GM12878 (cell line): ENCODE measurements around the gene KIF26A. TPM values are rescaled to one million over a fixed set of nuclear protein-coding genes. Genes with fewer than 3 reads are reported as not detected.

Experiments used
- ATAC-seq: fragments of 200-7000 bp; cut with Tn5 transposase; 3 replicates; pipeline ENCODE4 v1.9.1; 2020; ENCODE audit warnings: mild to moderate bottlenecking, moderate library complexity
- BruUV-seq: library from RNA; stranded (reverse); fragments of 400-500 nt; replicated peaks from 2 replicates; lab custom pipeline; 2021; lab: Mats Ljungman, UMichigan
- CTCF ChIA-PET: fragments of 300-600 bp; sonication (Branson Sonifier 250); formaldehyde crosslinking; extraction: SDS; loops from one replicate; lab custom pipeline; 2021; ENCODE audit warnings: inconsistent platforms; lab: Yijun Ruan, JAX
- POLR2A ChIA-PET: fragments of 350-600 bp; formaldehyde crosslinking; extraction: SDS; loops from one replicate; lab custom pipeline; 2021; ENCODE audit warnings: inconsistent platforms; lab: Charles Lee
- RAD21 ChIA-PET: fragments of 300-600 bp; sonication (Branson Sonifier 250); formaldehyde crosslinking; loops from one replicate; lab custom pipeline; 2023; ENCODE audit warnings: antibody characterized with exemption; ENCODE audit not compliant: unreplicated experiment; lab: Charles Lee
- SMC1A ChIA-PET: fragments of 300-600 bp; sonication (Branson Sonifier 250); formaldehyde crosslinking; loops from one replicate; lab custom pipeline; 2023; ENCODE audit not compliant: unreplicated experiment, uncharacterized antibody; lab: Charles Lee
- DNase-seq: peaks from one replicate; pipeline ENCODE4 v3.0.0-alpha.2; 2011; ENCODE audit warnings: low read depth, low spot score
- FAIRE-seq: peaks from 3 replicates; lab custom pipeline; 2011; peaks lifted over from hg19 to GRCh38; lab: Jason Lieb, UNC
- H2AFZ ChIP-seq: 2 replicates; pipeline ENCODE4 v1.6.0; 2011; ENCODE audit warnings: low read depth, low read length, control low read depth; ENCODE audit not compliant: control insufficient read depth
- H3K27ac ChIP-seq: 2 replicates; pipeline ENCODE4 v1.5.1; 2011; ENCODE audit warnings: control low read depth; ENCODE audit not compliant: control insufficient read depth, insufficient read depth
- H3K27me3 ChIP-seq, 2 experiments: replicated peaks in 1 of 2; 2 replicates each; pipeline versions ENCODE4 v1.6.0 to v1.6.1; 2011; ENCODE audit warnings: low read length in 1 of 2; ENCODE audit not compliant: control insufficient read depth in 2 of 2, insufficient read depth in 2 of 2
- H3K36me3 ChIP-seq, 2 experiments: 2 replicates each; pipeline ENCODE4 v1.5.1; 2011; ENCODE audit warnings: low read length in 1 of 2; ENCODE audit not compliant: control insufficient read depth in 2 of 2, insufficient read depth in 2 of 2
- H3K4me1 ChIP-seq: 2 replicates; pipeline ENCODE4 v1.6.1; 2011; ENCODE audit warnings: mild to moderate bottlenecking, low read length, moderate library complexity, mixed read lengths; ENCODE audit not compliant: control insufficient read depth, insufficient read depth
- H3K4me2 ChIP-seq: 2 replicates; pipeline ENCODE4 v1.6.0; 2011; ENCODE audit warnings: control low read depth; ENCODE audit not compliant: control insufficient read depth, insufficient read depth
- H3K4me3 ChIP-seq: fragments of 200-600 bp; sonication (generic); 2 replicates; pipeline ENCODE4 v1.5.1; 2016
- H3K79me2 ChIP-seq: 2 replicates; pipeline ENCODE4 v1.6.0; 2011; ENCODE audit warnings: low read length; ENCODE audit not compliant: control insufficient read depth, insufficient read depth
- H3K9ac ChIP-seq: 2 replicates; pipeline ENCODE4 v1.8.0; 2011; ENCODE audit warnings: low read length, control low read depth, mixed read lengths; ENCODE audit not compliant: control insufficient read depth, insufficient read depth
- H3K9me3 ChIP-seq: replicated peaks from 3 replicates; pipeline ENCODE4 v1.5.1; 2011; ENCODE audit warnings: mild to moderate bottlenecking, low read length; ENCODE audit not compliant: control insufficient read depth, insufficient read depth
- H4K20me1 ChIP-seq: 2 replicates; pipeline ENCODE4 v1.6.0; 2011; ENCODE audit not compliant: control insufficient read depth, insufficient read depth
- ATF3 ChIP-seq: IDR thresholded peaks from 2 replicates; pipeline ENCODE4 v1.6.1; 2011; ENCODE audit warnings: low read depth, mild to moderate bottlenecking, low read length, moderate library complexity, borderline replicate concordance; ENCODE audit errors: extremely low read depth
- BCL3 ChIP-seq: IDR thresholded peaks from 2 replicates; pipeline ENCODE4 v1.6.1; 2011; ENCODE audit warnings: borderline replicate concordance, low read depth, mild to moderate bottlenecking, moderate library complexity, low read length; ENCODE audit not compliant: insufficient read depth, poor library complexity, severe bottlenecking
- BHLHE40 ChIP-seq, 2 experiments: fragments of 450-650 bp in 1 of 2; IDR thresholded peaks; 2 replicates each; pipeline ENCODE4 v1.6.1; 2011 to 2017; ENCODE audit warnings: low read depth in 2 of 2, borderline replicate concordance in 1 of 2, improper control_type of control experiment in 1 of 2, low read length in 1 of 2, mild to moderate bottlenecking in 1 of 2
- CHD1 ChIP-seq: IDR thresholded peaks from 2 replicates; pipeline ENCODE4 v1.6.1; 2012; ENCODE audit warnings: low read depth, low read length, improper control_type of control experiment
- GABPA ChIP-seq: IDR thresholded peaks from 2 replicates; pipeline ENCODE4 v1.6.1; 2014; ENCODE audit warnings: antibody characterized with exemption, low read depth, mild to moderate bottlenecking, inconsistent platforms
- MXI1 ChIP-seq: fragments of 150-350 bp; IDR thresholded peaks from 2 replicates; pipeline ENCODE4 v1.6.1; 2011; ENCODE audit warnings: low read depth, mild to moderate bottlenecking, inconsistent platforms, low read length, improper control_type of control experiment
- NR2C1 ChIP-seq: fragments of 450-650 bp; IDR thresholded peaks from 2 replicates; pipeline ENCODE4 v1.6.1; 2017; ENCODE audit warnings: antibody characterized with exemption, mild to moderate bottlenecking, moderate library complexity
- RAD51 ChIP-seq: fragments of 450-650 bp; IDR thresholded peaks from 2 replicates; pipeline ENCODE4 v1.6.1; 2016; ENCODE audit warnings: moderate library complexity, mild to moderate bottlenecking, inconsistent platforms
- SIX5 ChIP-seq: IDR thresholded peaks from 2 replicates; pipeline ENCODE4 v1.6.1; 2011; ENCODE audit warnings: mild to moderate bottlenecking, low read depth, low read length, moderate library complexity; ENCODE audit not compliant: severe bottlenecking
- SPI1 ChIP-seq: IDR thresholded peaks from 2 replicates; pipeline ENCODE4 v1.6.1; 2011; ENCODE audit warnings: low read depth, mild to moderate bottlenecking, low read length, moderate library complexity, borderline replicate concordance; ENCODE audit not compliant: insufficient read depth
- TBL1XR1 ChIP-seq: IDR thresholded peaks from 2 replicates; pipeline ENCODE4 v1.6.1; 2012; ENCODE audit warnings: low read depth, low read length, improper control_type of control experiment
- WGBS: methylation state at CpG from one replicate; pipeline ENCODE4 v1.1.6; 2016; ENCODE audit warnings: low lambda C conversion rate; ENCODE audit not compliant: insufficient replicate concordance, insufficient coverage; ENCODE audit errors: missing lambda C conversion rate; 5-methylcytosine and 5-hydroxymethylcytosine counted together
- in situ Hi-C: fragments of 300-500 bp; cut with MboI; formaldehyde crosslinking; loops from 9 replicates; pipeline ENCODE4 v1.14.3; 2018; ENCODE audit warnings: mixed read lengths
- intact Hi-C: fragments of 100-400 bp; cut with micrococcal nuclease; formaldehyde crosslinking; loops from one replicate; pipeline ENCODE4 v1.14.2; 2022; ENCODE audit not compliant: unreplicated experiment
- polyA plus RNA-seq, 11 experiments: library from polyadenylated mRNA; depleted of rRNA in 4 of 11; unstranded in 6 of 11; stranded (reverse) in 5 of 11; fragments of >200 nt; fragmentation: Nextera tagmentation in 4 of 11; fragmentation: Illumina TruSeq in 1 of 11; extraction: Ambion mirVana in 4 of 11; extraction: Trizol in 1 of 11; gene quantifications; 1 replicate in 1 of 11; 2 replicates in 10 of 11; pipeline versions ENCODE4 v1.2.1 to v1.2.3, GENCODE V29; 2011 to 2016; ENCODE audit warnings: inconsistent platforms in 2 of 11, missing spikeins in 2 of 11, low read depth in 1 of 11
- total RNA-seq, 4 experiments: library from RNA; depleted of rRNA in 3 of 4; stranded (reverse); fragments of >200 nt in 3 of 4; fragmentation: Illumina TruSeq in 1 of 4; extraction: Trizol in 1 of 4; gene quantifications; 2 replicates each; pipeline versions ENCODE4 v1.2.1 to v1.2.3, GENCODE V29; 2013 to 2021

Gene KIF26A
- total and polyA plus RNA-seq, 10 of the 15 experiments (the other 5 are each of a cell fraction or from before 2014, with no cell fraction given), result 0.05 TPM; not detected in 9

GRCh38 chr14:104180561-104181165 is 42.3 kb downstream of the KIF26A start:
- no peaks in the 10 kb centered on the region for H3K9me3 ChIP-seq
- no peak overlapping the region for H3K27ac ChIP-seq
- no peaks in the 10 kb centered on the region for H4K20me1 ChIP-seq
- in situ Hi-C loops, result no loop called here
- no TSS peak for BruUV-seq
- no peak overlapping the region for H2AFZ ChIP-seq
- no peak overlapping the region for H3K9ac ChIP-seq
- ChIA-PET POLR2A (no interaction called here), SMC1A (no interaction called here), CTCF (no interaction called here), RAD21 (no interaction called here)
- no peak for DNase-seq
- no peaks in the 10 kb centered on the region for H3K36me3 ChIP-seq
- no peaks in the 10 kb centered on the region; a peak in 1 of 4 replicates for H3K27me3 ChIP-seq
- no peaks in the 10 kb centered on the region for H3K79me2 ChIP-seq
- no peak for ATAC-seq
- TF ChIP-seq BHLHE40 (IDR thresholded peaks at IDR 0.05; ENCODE audit: borderline replicate concordance in 1 of 2, low read depth in 2 of 2, low read length in 1 of 2) (no peak), SIX5 (no peak), NR2C1 (no peak)
- 27% methylated on average over 25 of the region's 26 CpGs for WGBS
- FAIRE-seq, result no peak
- H3K4me3 ChIP-seq, result no peak overlapping the region
- no peak overlapping the region for H3K4me2 ChIP-seq
- intact Hi-C loops, result no loop called here
- no peaks in the 10 kb centered on the region for H3K4me1 ChIP-seq

- no TSS peak for BruUV-seq
- intact Hi-C loops, result no loop called here
- FAIRE-seq (no peak), ATAC-seq (no peak), DNase-seq (no peak)
- Histone ChIP-seq H3K9ac (no peak overlapping the region), H3K4me3 (no peak overlapping the region), H3K27ac (no peak overlapping the region), H2AFZ (no peak overlapping the region), H3K4me2 (no peak overlapping the region), H4K20me1 (no peaks in the 10 kb centered on the region), H3K27me3 (no peaks in the 10 kb centered on the region; a peak in 1 of 4 replicates), H3K4me1 (no peaks in the 10 kb centered on the region), H3K36me3 (no peaks in the 10 kb centered on the region), H3K79me2 (no peaks in the 10 kb centered on the region), H3K9me3 (no peaks in the 10 kb centered on the region)
- in situ Hi-C loops, result no loop called here
- RAD21 ChIA-PET, result no interaction called here
- CTCF ChIA-PET, result no interaction called here
- SMC1A ChIA-PET, result no interaction called here
- POLR2A ChIA-PET, result no interaction called here
- WGBS, result 30% methylated on average over 23 of the region's 27 CpGs
- TF ChIP-seq ATF3 (no peak), BCL3 (no peak), MXI1 (no peak), TBL1XR1 (no peak), SPI1 (no peak), GABPA (no peak), RAD51 (no peak), CHD1 (no peak)
Measured at GRCh38 chr14:104181761-104182530, 43.6 kb downstream of the KIF26A start.
